ENCODE data around the gene SCUBE1. TPM values are rescaled to one million over a fixed set of nuclear protein-coding genes. Genes with fewer than 3 reads are reported as not detected.
"Not testable (repeated sequence)": the region's sequence is repeated elsewhere in the genome, so short reads cannot be mapped to it uniquely, and the experiment has no call there.

SCUBE1 gene
- total and polyA plus RNA-seq, 5 experiments from 2014 or later: not detected

DNA sequence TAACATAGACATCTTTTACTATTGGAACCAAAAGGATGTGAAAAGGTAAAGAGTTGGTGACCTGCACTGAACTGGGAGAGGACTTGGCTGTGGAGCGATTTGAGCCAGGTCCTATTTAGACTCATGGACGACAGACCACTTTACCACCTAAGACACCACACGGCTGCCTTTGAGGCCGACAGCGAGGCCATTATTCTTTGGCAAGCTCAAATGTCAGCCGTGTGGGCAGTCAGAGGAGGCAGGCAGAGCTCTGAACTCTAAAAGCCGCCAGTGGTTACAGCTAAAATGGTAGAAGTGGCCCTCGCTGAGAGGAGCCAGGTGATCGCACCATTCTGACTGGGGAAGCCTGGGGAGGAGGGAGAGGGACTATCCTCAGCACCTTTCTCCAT, 50.5 kb downstream of the SCUBE1 start:
- H3K4me1 Mint-ChIP-seq: peaks cover 2 to 10% (median 5%) of the 10 kb centered on the region in 4 donors
- no peak overlapping the region for H3K27ac Mint-ChIP-seq
- no peak overlapping the region for H3K4me3 Mint-ChIP-seq
- ATAC-seq (no peak), DNase-seq (no peak)
- no peaks in the 10 kb centered on the region for H3K9me3 Mint-ChIP-seq
- H3K36me3 Mint-ChIP-seq: no peaks in the 10 kb centered on the region
- POLR2A ChIA-PET: no interaction called here
- H3K27me3 Mint-ChIP-seq: peaks cover 0 to 1% (median 0%) of the 10 kb centered on the region in 5 donors

- Mint-ChIP-seq H3K27ac (no peak overlapping the region), H3K4me1 (peaks cover 2 to 10% (median 5%) of the 10 kb centered on the region in 4 donors), H3K4me3 (no peak overlapping the region), H3K27me3 (peaks cover 0 to 1% (median 0%) of the 10 kb centered on the region in 5 donors), H3K9me3 (no peaks in the 10 kb centered on the region), H3K36me3 (no peaks in the 10 kb centered on the region)
- DNase-seq (no peak), ATAC-seq (no peak)
- POLR2A ChIA-PET: no interaction called here
Observed at GRCh38 chr22:43291381-43291780, 51.8 kb downstream of the SCUBE1 start.

GRCh38 chr22:43289976-43290721, 53.0 kb downstream of the SCUBE1 start:
- ATAC-seq (no peak), DNase-seq (no peak)
- POLR2A ChIA-PET: no interaction called here
- peak overlapping the region in 1 of 10 donors; percentile 49 for H3K27ac Mint-ChIP-seq
- H3K27me3 Mint-ChIP-seq: peaks cover 0 to 3% (median 0%) of the 10 kb centered on the region in 5 donors
- peaks cover 2 to 10% (median 5%) of the 10 kb centered on the region in 4 donors for H3K4me1 Mint-ChIP-seq
- H3K9me3 Mint-ChIP-seq: no peaks in the 10 kb centered on the region
- H3K4me3 Mint-ChIP-seq: no peak overlapping the region
- H3K36me3 Mint-ChIP-seq: no peaks in the 10 kb centered on the region

GRCh38 chr22:43289531-43289963, 53.6 kb downstream of the SCUBE1 start:
- ATAC-seq: no peak
- no peak overlapping the region for H3K4me3 Mint-ChIP-seq
- H3K4me1 Mint-ChIP-seq: peaks cover 2 to 10% (median 5%) of the 10 kb centered on the region in 4 donors
- no peaks in the 10 kb centered on the region for H3K9me3 Mint-ChIP-seq
- H3K36me3 Mint-ChIP-seq: no peaks in the 10 kb centered on the region
- DNase-seq: no peak
- H3K27me3 Mint-ChIP-seq: peaks cover 0 to 5% (median 0%) of the 10 kb centered on the region in 5 donors
- H3K27ac Mint-ChIP-seq: peak overlapping the region in 1 of 10 donors; percentile 22
- POLR2A ChIA-PET: no interaction called here

GRCh38 chr22:43288807-43289420, 54.3 kb downstream of the SCUBE1 start:
- no peaks in the 10 kb centered on the region for H3K36me3 Mint-ChIP-seq
- peak overlapping the region in 1 of 10 donors; percentile 22 for H3K4me3 Mint-ChIP-seq
- POLR2A ChIA-PET: no interaction called here
- ATAC-seq: no peak
- H3K27me3 Mint-ChIP-seq: peaks cover 0 to 5% (median 0%) of the 10 kb centered on the region in 5 donors
- peak overlapping the region in 1 of 10 donors; percentile 22 for H3K27ac Mint-ChIP-seq
- H3K4me1 Mint-ChIP-seq: peaks cover 2 to 10% (median 5%) of the 10 kb centered on the region in 4 donors
- no peak for DNase-seq
- no peaks in the 10 kb centered on the region for H3K9me3 Mint-ChIP-seq

GRCh38 chr22:43288378-43288777, 54.8 kb downstream of the SCUBE1 start:
- H3K36me3 Mint-ChIP-seq: no peaks in the 10 kb centered on the region
- POLR2A ChIA-PET: no interaction called here
- H3K4me3 Mint-ChIP-seq: peak overlapping the region in 1 of 10 donors; percentile 45
- H3K4me1 Mint-ChIP-seq: peaks cover 2 to 10% (median 5%) of the 10 kb centered on the region in 4 donors
- DNase-seq (no peak), ATAC-seq (no peak)
- H3K27me3 Mint-ChIP-seq: peaks cover 0 to 5% (median 1%) of the 10 kb centered on the region in 5 donors
- peak overlapping the region in 1 of 10 donors; percentile 76 for H3K27ac Mint-ChIP-seq
- H3K9me3 Mint-ChIP-seq: no peaks in the 10 kb centered on the region

DNA sequence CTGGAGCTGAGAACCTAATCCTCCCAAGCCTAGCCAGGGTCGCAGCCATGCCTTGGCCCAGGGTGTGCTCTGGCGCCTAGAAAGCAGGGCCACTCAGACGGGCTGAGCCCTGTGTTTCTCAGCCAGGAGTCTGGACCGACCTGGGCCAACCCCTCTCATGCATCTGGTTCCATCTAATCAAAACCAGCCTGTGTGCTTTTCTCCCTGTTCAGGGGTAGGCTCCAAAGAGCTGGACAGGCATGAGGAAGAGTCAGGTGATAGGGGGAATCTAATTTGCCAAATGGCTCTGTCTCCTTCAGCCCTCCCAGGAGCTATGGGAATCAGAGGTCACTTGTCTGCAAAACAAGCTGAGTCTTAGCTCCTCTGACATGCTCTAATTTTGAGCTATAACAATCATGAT, 55.7 kb downstream of the SCUBE1 start:
- no peaks in the 10 kb centered on the region for H3K36me3 Mint-ChIP-seq
- DNase-seq (no peak), ATAC-seq (no peak)
- no peak overlapping the region for H3K4me3 Mint-ChIP-seq
- peaks cover 0 to 5% (median 1%) of the 10 kb centered on the region in 5 donors for H3K27me3 Mint-ChIP-seq
- POLR2A ChIA-PET: no interaction called here
- no peaks in the 10 kb centered on the region for H3K9me3 Mint-ChIP-seq
- H3K27ac Mint-ChIP-seq: no peak overlapping the region
- H3K4me1 Mint-ChIP-seq: peaks cover 2 to 10% (median 5%) of the 10 kb centered on the region in 4 donors

GRCh38 chr22:43281394-43281793, 61.8 kb downstream of the SCUBE1 start:
- POLR2A ChIA-PET: no interaction called here
- H3K36me3 Mint-ChIP-seq: no peaks in the 10 kb centered on the region
- H3K4me1 Mint-ChIP-seq: no peaks in the 10 kb centered on the region
- no peak for DNase-seq
- H3K4me3 Mint-ChIP-seq: no peak overlapping the region
- H3K9me3 Mint-ChIP-seq: no peaks in the 10 kb centered on the region
- peak overlapping the region in 1 of 10 donors; percentile 31 for H3K27ac Mint-ChIP-seq
- ATAC-seq: no peak
- peaks cover 0 to 3% (median 1%) of the 10 kb centered on the region in 5 donors for H3K27me3 Mint-ChIP-seq

GRCh38 chr22:43280523-43280886, 62.7 kb downstream of the SCUBE1 start:
- H3K36me3 Mint-ChIP-seq, ATAC-seq, POLR2A ChIA-PET, H3K27me3 Mint-ChIP-seq, DNase-seq, H3K4me1 Mint-ChIP-seq, H3K4me3 Mint-ChIP-seq, H3K9me3 Mint-ChIP-seq: not testable (repeated sequence)
- peak overlapping the region in 2 of 10 donors; percentile 48 to 57 for H3K27ac Mint-ChIP-seq

- Mint-ChIP-seq H3K27me3 (peaks cover 0 to 5% (median 1%) of the 10 kb centered on the region in 5 donors), H3K4me1 (no peaks in the 10 kb centered on the region), H3K4me3 (no peak overlapping the region), H3K9me3 (no peaks in the 10 kb centered on the region), H3K27ac (peak overlapping the region in 3 of 10 donors; percentile 48 to 57 (median 50)), H3K36me3 (no peaks in the 10 kb centered on the region)
- ATAC-seq (no peak), DNase-seq (no peak)
- POLR2A ChIA-PET: no interaction called here
Observed at GRCh38 chr22:43279867-43280522, 63.2 kb downstream of the SCUBE1 start.

GRCh38 chr22:43277987-43278601, 65.1 kb downstream of the SCUBE1 start:
- H3K27ac Mint-ChIP-seq: no peak overlapping the region
- ATAC-seq (no peak), DNase-seq (no peak)
- POLR2A ChIA-PET: no interaction called here
- H3K4me3 Mint-ChIP-seq: no peak overlapping the region
- no peaks in the 10 kb centered on the region for H3K36me3 Mint-ChIP-seq
- peaks cover 0 to 5% (median 1%) of the 10 kb centered on the region in 4 donors for H3K4me1 Mint-ChIP-seq
- no peaks in the 10 kb centered on the region for H3K9me3 Mint-ChIP-seq
- peaks cover 0 to 5% (median 3%) of the 10 kb centered on the region in 5 donors for H3K27me3 Mint-ChIP-seq

DNA sequence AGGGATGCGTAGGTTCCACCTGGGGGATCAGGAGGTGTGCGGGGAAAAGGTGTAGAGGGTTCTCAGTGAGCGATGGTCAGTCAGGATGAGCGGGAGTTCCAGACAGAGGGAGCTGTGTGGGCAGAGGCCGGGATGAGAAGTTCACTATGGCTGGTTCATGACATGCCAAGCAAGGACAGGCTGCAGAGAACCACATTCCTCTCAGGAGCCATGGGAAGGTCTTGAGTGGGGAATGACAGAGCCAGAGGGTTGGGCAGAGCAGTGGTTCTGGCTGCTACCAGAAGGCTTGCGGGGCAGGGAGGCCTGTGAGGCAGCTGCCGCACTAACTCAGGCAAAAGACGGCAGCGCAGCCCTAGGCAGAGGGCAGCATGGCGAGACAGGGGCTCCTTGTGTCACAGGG, 66.1 kb downstream of the SCUBE1 start:
- POLR2A ChIA-PET: no interaction called here
- Mint-ChIP-seq H3K4me3 (no peak overlapping the region), H3K36me3 (no peaks in the 10 kb centered on the region), H3K27ac (peak overlapping the region in 2 of 10 donors; percentile 68 to 79), H3K4me1 (peaks cover 0 to 5% (median 1%) of the 10 kb centered on the region in 4 donors), H3K27me3 (peaks cover 0 to 8% (median 3%) of the 10 kb centered on the region in 5 donors), H3K9me3 (no peaks in the 10 kb centered on the region)
- ATAC-seq (no peak), DNase-seq (no peak)

GRCh38 chr22:43276321-43276720, 66.9 kb downstream of the SCUBE1 start:
- no peaks in the 10 kb centered on the region for H3K36me3 Mint-ChIP-seq
- DNase-seq (no peak), ATAC-seq (no peak)
- no peak overlapping the region for H3K4me3 Mint-ChIP-seq
- peaks cover 0 to 8% (median 3%) of the 10 kb centered on the region in 5 donors for H3K27me3 Mint-ChIP-seq
- H3K4me1 Mint-ChIP-seq: peaks cover 0 to 5% (median 1%) of the 10 kb centered on the region in 4 donors
- POLR2A ChIA-PET: no interaction called here
- H3K27ac Mint-ChIP-seq: peak overlapping the region in 1 of 10 donors; percentile 41
- no peaks in the 10 kb centered on the region for H3K9me3 Mint-ChIP-seq

All from naive thymus-derived CD8-positive, alpha-beta T cell (primary cell).